ENCODE results near the gene PRPF39. TPM values are rescaled to one million over a fixed set of nuclear protein-coding genes. Genes with fewer than 3 reads are reported as not detected.

The PRPF39 gene
- 15.9 to 23.1 TPM (median 20.0 TPM) in 5 replicates for total RNA-seq (2022; extraction: Qiagen RNA extraction)

GRCh38 chr14:45083976-45084722, at the start of gene PRPF39:
Gene PRPF39 (plus strand): TSS chr14:45084116. CDS start chr14:45095240, 11,124 bp downstream.

GRCh38 chr14:45134051-45134958, 50.4 kb downstream of the PRPF39 start, which contains the start of gene FKBP3:
Gene FKBP3 (minus strand): TSS chr14:45134481. CDS start chr14:45134456, 25 bp downstream.

GRCh38 chr14:45135659-45136395, 51.9 kb downstream of the PRPF39 start, which contains the start of gene FANCM:
Gene FANCM (plus strand): TSS chr14:45135930. CDS start chr14:45136032, 102 bp downstream.

Other genes starting within 250 kb of the PRPF39 start
- 4.8 to 8.5 TPM (median 5.6 TPM) in 5 replicates for gene KLHL28, start 122.2 kb upstream of the PRPF39 start, total RNA-seq (2022; extraction: Qiagen RNA extraction)
- 6.9 to 10.3 TPM (median 8.1 TPM) in 5 replicates for gene TOGARAM1, start 121.9 kb upstream of the PRPF39 start, total RNA-seq (2022; extraction: Qiagen RNA extraction)
- gene FKBP3, start 50.4 kb downstream of the PRPF39 start, total RNA-seq (2022; extraction: Qiagen RNA extraction): 119 to 149 TPM (median 122 TPM) in 5 replicates
- gene FANCM, start 51.8 kb downstream of the PRPF39 start, total RNA-seq (2022; extraction: Qiagen RNA extraction): 3.4 to 6.8 TPM (median 5.6 TPM) in 5 replicates
- gene MIS18BP1, start 169.1 kb downstream of the PRPF39 start, total RNA-seq (2022; extraction: Qiagen RNA extraction): 19.5 to 24.0 TPM (median 21.7 TPM) in 5 replicates